ENCODE results near the gene SIPA1L3. TPM values are rescaled to one million over a fixed set of nuclear protein-coding genes. Genes with fewer than 3 reads are reported as not detected.

SIPA1L3 gene
- polyA plus RNA-seq, 1 donor from 2014 or later = 2.8 TPM

- TF ChIP-seq RAD21 (conservative IDR thresholded peaks at IDR 0.05) (no peak), EP300 (conservative IDR thresholded peaks at IDR 0.05; ENCODE audit: poor library complexity, severe bottlenecking) (no peak), EZH2 (IDR thresholded peaks at IDR 0.05; ENCODE audit: borderline replicate concordance, insufficient read depth, low read length, poor library complexity, severe bottlenecking) (no peak), SMC3 (conservative IDR thresholded peaks at IDR 0.05; ENCODE audit: poor library complexity) (no peak), TAF1 (IDR thresholded peaks at IDR 0.05; ENCODE audit: low read depth) (no peak), MXI1 (conservative IDR thresholded peaks at IDR 0.05; ENCODE audit: poor library complexity, severe bottlenecking) (no peak), POLR2AphosphoS5 (IDR thresholded peaks at IDR 0.05) (no peak)
- TF ChIP-seq, protein P1, sequence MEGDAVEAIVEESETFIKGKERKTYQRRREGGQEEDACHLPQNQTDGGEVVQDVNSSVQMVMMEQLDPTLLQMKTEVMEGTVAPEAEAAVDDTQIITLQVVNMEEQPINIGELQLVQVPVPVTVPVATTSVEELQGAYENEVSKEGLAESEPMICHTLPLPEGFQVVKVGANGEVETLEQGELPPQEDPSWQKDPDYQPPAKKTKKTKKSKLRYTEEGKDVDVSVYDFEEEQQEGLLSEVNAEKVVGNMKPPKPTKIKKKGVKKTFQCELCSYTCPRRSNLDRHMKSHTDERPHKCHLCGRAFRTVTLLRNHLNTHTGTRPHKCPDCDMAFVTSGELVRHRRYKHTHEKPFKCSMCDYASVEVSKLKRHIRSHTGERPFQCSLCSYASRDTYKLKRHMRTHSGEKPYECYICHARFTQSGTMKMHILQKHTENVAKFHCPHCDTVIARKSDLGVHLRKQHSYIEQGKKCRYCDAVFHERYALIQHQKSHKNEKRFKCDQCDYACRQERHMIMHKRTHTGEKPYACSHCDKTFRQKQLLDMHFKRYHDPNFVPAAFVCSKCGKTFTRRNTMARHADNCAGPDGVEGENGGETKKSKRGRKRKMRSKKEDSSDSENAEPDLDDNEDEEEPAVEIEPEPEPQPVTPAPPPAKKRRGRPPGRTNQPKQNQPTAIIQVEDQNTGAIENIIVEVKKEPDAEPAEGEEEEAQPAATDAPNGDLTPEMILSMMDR (IDR thresholded peaks at IDR 0.05; ENCODE audit: poor library complexity, severe bottlenecking) = no peak
- TF ChIP-seq, protein P2, sequence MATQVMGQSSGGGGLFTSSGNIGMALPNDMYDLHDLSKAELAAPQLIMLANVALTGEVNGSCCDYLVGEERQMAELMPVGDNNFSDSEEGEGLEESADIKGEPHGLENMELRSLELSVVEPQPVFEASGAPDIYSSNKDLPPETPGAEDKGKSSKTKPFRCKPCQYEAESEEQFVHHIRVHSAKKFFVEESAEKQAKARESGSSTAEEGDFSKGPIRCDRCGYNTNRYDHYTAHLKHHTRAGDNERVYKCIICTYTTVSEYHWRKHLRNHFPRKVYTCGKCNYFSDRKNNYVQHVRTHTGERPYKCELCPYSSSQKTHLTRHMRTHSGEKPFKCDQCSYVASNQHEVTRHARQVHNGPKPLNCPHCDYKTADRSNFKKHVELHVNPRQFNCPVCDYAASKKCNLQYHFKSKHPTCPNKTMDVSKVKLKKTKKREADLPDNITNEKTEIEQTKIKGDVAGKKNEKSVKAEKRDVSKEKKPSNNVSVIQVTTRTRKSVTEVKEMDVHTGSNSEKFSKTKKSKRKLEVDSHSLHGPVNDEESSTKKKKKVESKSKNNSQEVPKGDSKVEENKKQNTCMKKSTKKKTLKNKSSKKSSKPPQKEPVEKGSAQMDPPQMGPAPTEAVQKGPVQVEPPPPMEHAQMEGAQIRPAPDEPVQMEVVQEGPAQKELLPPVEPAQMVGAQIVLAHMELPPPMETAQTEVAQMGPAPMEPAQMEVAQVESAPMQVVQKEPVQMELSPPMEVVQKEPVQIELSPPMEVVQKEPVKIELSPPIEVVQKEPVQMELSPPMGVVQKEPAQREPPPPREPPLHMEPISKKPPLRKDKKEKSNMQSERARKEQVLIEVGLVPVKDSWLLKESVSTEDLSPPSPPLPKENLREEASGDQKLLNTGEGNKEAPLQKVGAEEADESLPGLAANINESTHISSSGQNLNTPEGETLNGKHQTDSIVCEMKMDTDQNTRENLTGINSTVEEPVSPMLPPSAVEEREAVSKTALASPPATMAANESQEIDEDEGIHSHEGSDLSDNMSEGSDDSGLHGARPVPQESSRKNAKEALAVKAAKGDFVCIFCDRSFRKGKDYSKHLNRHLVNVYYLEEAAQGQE (IDR thresholded peaks at IDR 0.05; ENCODE audit: borderline replicate concordance) = no peak
- no peak overlapping the region for H3K4me3 ChIP-seq (ENCODE audit: low read length)
- H3K4me2 ChIP-seq (ENCODE audit: low read length) = no peak overlapping the region
- no peak overlapping the region for H3K9ac ChIP-seq (ENCODE audit: low read length)
- H3K9me3 ChIP-seq (ENCODE audit: low read length) = no peaks in the 10 kb centered on the region
- H4K20me1 ChIP-seq (ENCODE audit: insufficient read depth) = no peaks in the 10 kb centered on the region
- H3F3A ChIP-seq (ENCODE audit: insufficient read depth, low read length, poor library complexity, severe bottlenecking) = no peaks in the 10 kb centered on the region
- no peaks in the 10 kb centered on the region for H3K27me3 ChIP-seq (ENCODE audit: insufficient read depth, low read depth, low read length)
- H3K79me2 ChIP-seq (replicated peaks; ENCODE audit: insufficient read depth, low read length) = no peaks in the 10 kb centered on the region
- H3K9me2 ChIP-seq (ENCODE audit: insufficient read depth, low read length) = no peaks in the 10 kb centered on the region
- H3K36me3 ChIP-seq (ENCODE audit: insufficient read depth, low read length) = no peaks in the 10 kb centered on the region
- H3K27ac ChIP-seq (ENCODE audit: low read length) = no peak overlapping the region
- no peak overlapping the region for H2AFZ ChIP-seq (ENCODE audit: low read depth, low read length)
These were observed 277.8 kb downstream of the SIPA1L3 start for GRCh38 chr19:38184815-38185214.

DNA sequence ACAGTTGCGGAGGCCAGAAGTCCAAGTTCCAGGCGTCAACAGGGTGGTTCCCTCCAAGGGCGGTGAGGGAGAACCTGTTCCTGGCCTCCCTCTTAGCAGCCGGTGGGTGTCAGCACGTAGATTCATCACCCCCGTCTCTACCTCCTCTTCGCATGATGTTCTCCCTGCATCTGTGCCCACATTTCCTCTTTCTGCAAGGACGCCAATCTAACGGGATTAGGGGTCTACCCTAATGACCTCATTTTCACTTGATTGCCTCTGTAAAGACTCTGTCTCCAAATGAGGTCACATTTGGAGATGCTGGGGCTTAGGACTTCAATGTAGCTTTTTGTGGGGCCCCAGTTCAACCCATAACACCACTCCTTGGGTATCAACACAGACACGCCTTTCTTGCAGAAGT, 278.6 kb downstream of the SIPA1L3 start:
- no peak for TF ChIP-seq TAF1 (IDR thresholded peaks at IDR 0.05; ENCODE audit: low read depth)
- TF ChIP-seq SMC3 (conservative IDR thresholded peaks at IDR 0.05; ENCODE audit: poor library complexity) = no peak
- H3K27ac ChIP-seq (ENCODE audit: low read length) = no peak overlapping the region

GRCh38 chr19:38190061-38190460, 283.1 kb downstream of the SIPA1L3 start:
- no peaks in the 10 kb centered on the region for H3K79me2 ChIP-seq (replicated peaks; ENCODE audit: insufficient read depth, low read length)
- H3K9me2 ChIP-seq (ENCODE audit: insufficient read depth, low read length) = no peaks in the 10 kb centered on the region
- no peaks in the 10 kb centered on the region for H4K20me1 ChIP-seq (ENCODE audit: insufficient read depth)
- H3K27me3 ChIP-seq (ENCODE audit: insufficient read depth, low read depth, low read length) = no peaks in the 10 kb centered on the region
- H2AFZ ChIP-seq (ENCODE audit: low read depth, low read length) = no peak overlapping the region
- TF ChIP-seq EZH2 (IDR thresholded peaks at IDR 0.05; ENCODE audit: borderline replicate concordance, insufficient read depth, low read length, poor library complexity, severe bottlenecking) (no peak), MXI1 (conservative IDR thresholded peaks at IDR 0.05; ENCODE audit: poor library complexity, severe bottlenecking) (no peak), RAD21 (conservative IDR thresholded peaks at IDR 0.05) (no peak), EP300 (conservative IDR thresholded peaks at IDR 0.05; ENCODE audit: poor library complexity, severe bottlenecking) (no peak), TAF1 (IDR thresholded peaks at IDR 0.05; ENCODE audit: low read depth) (no peak), POLR2AphosphoS5 (IDR thresholded peaks at IDR 0.05) (no peak), SMC3 (conservative IDR thresholded peaks at IDR 0.05; ENCODE audit: poor library complexity) (no peak)
- TF ChIP-seq, protein P2 (IDR thresholded peaks at IDR 0.05; ENCODE audit: borderline replicate concordance) = no peak
- TF ChIP-seq, protein P1 (IDR thresholded peaks at IDR 0.05; ENCODE audit: poor library complexity, severe bottlenecking) = no peak
- no peak overlapping the region for H3K4me3 ChIP-seq (ENCODE audit: low read length)
- H3K4me2 ChIP-seq (ENCODE audit: low read length) = no peak overlapping the region
- no peaks in the 10 kb centered on the region for H3K36me3 ChIP-seq (ENCODE audit: insufficient read depth, low read length)
- H3K27ac ChIP-seq (ENCODE audit: low read length) = no peak overlapping the region
- no peaks in the 10 kb centered on the region for H3K9me3 ChIP-seq (ENCODE audit: low read length)
- no peak overlapping the region for H3K9ac ChIP-seq (ENCODE audit: low read length)
- no peaks in the 10 kb centered on the region for H3F3A ChIP-seq (ENCODE audit: insufficient read depth, low read length, poor library complexity, severe bottlenecking)

More for the DNA sequence above, 278.6 kb downstream of the SIPA1L3 start:
- H3K4me3 ChIP-seq (ENCODE audit: low read length) = no peak overlapping the region
- no peaks in the 10 kb centered on the region for H4K20me1 ChIP-seq (ENCODE audit: insufficient read depth)
- no peaks in the 10 kb centered on the region for H3F3A ChIP-seq (ENCODE audit: insufficient read depth, low read length, poor library complexity, severe bottlenecking)
- H3K27me3 ChIP-seq (ENCODE audit: insufficient read depth, low read depth, low read length) = no peaks in the 10 kb centered on the region
- H3K4me2 ChIP-seq (ENCODE audit: low read length) = no peak overlapping the region
- H3K9me3 ChIP-seq (ENCODE audit: low read length) = no peaks in the 10 kb centered on the region
- H3K9ac ChIP-seq (ENCODE audit: low read length) = no peak overlapping the region
- H3K36me3 ChIP-seq (ENCODE audit: insufficient read depth, low read length) = no peaks in the 10 kb centered on the region
- no peaks in the 10 kb centered on the region for H3K79me2 ChIP-seq (replicated peaks; ENCODE audit: insufficient read depth, low read length)
- H3K9me2 ChIP-seq (ENCODE audit: insufficient read depth, low read length) = no peaks in the 10 kb centered on the region
- H2AFZ ChIP-seq (ENCODE audit: low read depth, low read length) = no peak overlapping the region

Measured in neural cell (in vitro differentiated cells).